ENCODE measurements around the gene PPP1R9A.

Gene PPP1R9A

GRCh38 chr7:95229301-95229700 lies 321.9 kb downstream of the PPP1R9A start:
- Histone ChIP-seq H3K4me2 (ENCODE audit: low read depth, low read length, poor library complexity, severe bottlenecking) (no peak overlapping the region), H3K79me2 (ENCODE audit: insufficient read depth, low read length) (no peaks in the 10 kb centered on the region), H3K27me3 (ENCODE audit: low read length) (no peaks in the 10 kb centered on the region), H3K27ac (ENCODE audit: low read depth, low read length) (no peak overlapping the region), H3K9me3 (ENCODE audit: insufficient read depth, low read length) (no peaks in the 10 kb centered on the region), H3K4me3 (ENCODE audit: insufficient read depth, low read length, poor library complexity, severe bottlenecking) (no peak overlapping the region), H3K9ac (ENCODE audit: low read length) (no peak overlapping the region), H3F3A (ENCODE audit: insufficient read depth) (no peaks in the 10 kb centered on the region), H2AFZ (ENCODE audit: low read depth, low read length, severe bottlenecking) (no peak overlapping the region), H3K36me3 (ENCODE audit: low read length) (no peaks in the 10 kb centered on the region), H3K9me2 (replicated peaks; ENCODE audit: insufficient read depth, low read length) (no peaks in the 10 kb centered on the region; the same call in 1 of the 2 replicates), H4K20me1 (ENCODE audit: low read depth, low read length) (no peaks in the 10 kb centered on the region)
- TF ChIP-seq EZH2phosphoT487 (conservative IDR thresholded peaks at IDR 0.05; ENCODE audit: low read length) = no peak
- TF ChIP-seq, protein P1, sequence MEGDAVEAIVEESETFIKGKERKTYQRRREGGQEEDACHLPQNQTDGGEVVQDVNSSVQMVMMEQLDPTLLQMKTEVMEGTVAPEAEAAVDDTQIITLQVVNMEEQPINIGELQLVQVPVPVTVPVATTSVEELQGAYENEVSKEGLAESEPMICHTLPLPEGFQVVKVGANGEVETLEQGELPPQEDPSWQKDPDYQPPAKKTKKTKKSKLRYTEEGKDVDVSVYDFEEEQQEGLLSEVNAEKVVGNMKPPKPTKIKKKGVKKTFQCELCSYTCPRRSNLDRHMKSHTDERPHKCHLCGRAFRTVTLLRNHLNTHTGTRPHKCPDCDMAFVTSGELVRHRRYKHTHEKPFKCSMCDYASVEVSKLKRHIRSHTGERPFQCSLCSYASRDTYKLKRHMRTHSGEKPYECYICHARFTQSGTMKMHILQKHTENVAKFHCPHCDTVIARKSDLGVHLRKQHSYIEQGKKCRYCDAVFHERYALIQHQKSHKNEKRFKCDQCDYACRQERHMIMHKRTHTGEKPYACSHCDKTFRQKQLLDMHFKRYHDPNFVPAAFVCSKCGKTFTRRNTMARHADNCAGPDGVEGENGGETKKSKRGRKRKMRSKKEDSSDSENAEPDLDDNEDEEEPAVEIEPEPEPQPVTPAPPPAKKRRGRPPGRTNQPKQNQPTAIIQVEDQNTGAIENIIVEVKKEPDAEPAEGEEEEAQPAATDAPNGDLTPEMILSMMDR (IDR thresholded peaks at IDR 0.05; ENCODE audit: insufficient read depth, low read length, poor library complexity, severe bottlenecking) = no peak

- no peak overlapping the region for H3K4me3 ChIP-seq (ENCODE audit: insufficient read depth, low read length, poor library complexity, severe bottlenecking)
- no peaks in the 10 kb centered on the region for H3K36me3 ChIP-seq (ENCODE audit: low read length)
- H3K79me2 ChIP-seq (ENCODE audit: insufficient read depth, low read length) = no peaks in the 10 kb centered on the region
- no peaks in the 10 kb centered on the region for H3K9me3 ChIP-seq (ENCODE audit: insufficient read depth, low read length)
- H3K27me3 ChIP-seq (ENCODE audit: low read length) = no peaks in the 10 kb centered on the region
- peaks cover 3% of the 10 kb centered on the region; the same call in 1 of the 2 replicates for H4K20me1 ChIP-seq (ENCODE audit: low read depth, low read length)
- H3K9me2 ChIP-seq (replicated peaks; ENCODE audit: insufficient read depth, low read length) = no peaks in the 10 kb centered on the region
- no peaks in the 10 kb centered on the region for H3F3A ChIP-seq (ENCODE audit: insufficient read depth)
- H2AFZ ChIP-seq (ENCODE audit: low read depth, low read length, severe bottlenecking) = no peak overlapping the region
- no peak overlapping the region for H3K4me2 ChIP-seq (ENCODE audit: low read depth, low read length, poor library complexity, severe bottlenecking)
- H3K9ac ChIP-seq (ENCODE audit: low read length) = no peak overlapping the region
- TF ChIP-seq, protein P1 (IDR thresholded peaks at IDR 0.05; ENCODE audit: insufficient read depth, low read length, poor library complexity, severe bottlenecking) = no peak
- TF ChIP-seq EZH2phosphoT487 (conservative IDR thresholded peaks at IDR 0.05; ENCODE audit: low read length) = no peak
- no peak overlapping the region for H3K27ac ChIP-seq (ENCODE audit: low read depth, low read length)
These were observed 331.0 kb downstream of the PPP1R9A start for GRCh38 chr7:95238252-95238943.

- Histone ChIP-seq H3K27ac (ENCODE audit: low read depth, low read length) (no peak overlapping the region), H2AFZ (ENCODE audit: low read depth, low read length, severe bottlenecking) (no peak overlapping the region), H3K27me3 (ENCODE audit: low read length) (no peaks in the 10 kb centered on the region), H4K20me1 (ENCODE audit: low read depth, low read length) (peaks cover 3% of the 10 kb centered on the region; the same call in 1 of the 2 replicates), H3K36me3 (ENCODE audit: low read length) (no peaks in the 10 kb centered on the region), H3K79me2 (ENCODE audit: insufficient read depth, low read length) (no peaks in the 10 kb centered on the region), H3F3A (ENCODE audit: insufficient read depth) (no peaks in the 10 kb centered on the region), H3K9ac (ENCODE audit: low read length) (no peak overlapping the region), H3K9me3 (ENCODE audit: insufficient read depth, low read length) (no peaks in the 10 kb centered on the region), H3K4me3 (ENCODE audit: insufficient read depth, low read length, poor library complexity, severe bottlenecking) (no peak overlapping the region), H3K9me2 (replicated peaks; ENCODE audit: insufficient read depth, low read length) (no peaks in the 10 kb centered on the region), H3K4me2 (ENCODE audit: low read depth, low read length, poor library complexity, severe bottlenecking) (no peak overlapping the region)
- TF ChIP-seq EZH2phosphoT487 (conservative IDR thresholded peaks at IDR 0.05; ENCODE audit: low read length) = no peak
- TF ChIP-seq, protein P1 (IDR thresholded peaks at IDR 0.05; ENCODE audit: insufficient read depth, low read length, poor library complexity, severe bottlenecking) = no peak
These were observed 333.5 kb downstream of the PPP1R9A start for GRCh38 chr7:95240921-95241320.

All from SU-DHL-6 (cell line).